H1 (cell line): ENCODE data around the gene CCNT1. TPM values are rescaled to one million over a fixed set of nuclear protein-coding genes. Genes with fewer than 3 reads are reported as not detected.

ENCODE experiments used
- CTCF ChIA-PET: fragments of 300-600 bp; sonication (Branson Sonifier 250); formaldehyde crosslinking; loops from one replicate; lab custom pipeline; 2021; ENCODE audit not compliant: partially characterized antibody; lab: Charles Lee
- POLR2A ChIA-PET: fragments of 300-600 bp; sonication (Branson Sonifier 250); formaldehyde crosslinking; loops from one replicate; lab custom pipeline; 2021; ENCODE audit warnings: inconsistent platforms; ENCODE audit not compliant: partially characterized antibody; lab: Charles Lee
- DNase-seq, 2 experiments: peaks; one replicate each; pipeline versions ENCODE4 v3.0.0 to v3.0.0-alpha.2; 2010 to 2022; ENCODE audit warnings: low spot score in 2 of 2, low read depth in 1 of 2, mixed read lengths in 1 of 2
- FAIRE-seq: peaks from 2 replicates; lab custom pipeline; 2011; peaks lifted over from hg19 to GRCh38; lab: Jason Lieb, UNC
- H2AFZ ChIP-seq: 2 replicates; pipeline ENCODE4 v1.8.1; 2012; ENCODE audit warnings: low read length, inconsistent platforms
- H2AK5ac ChIP-seq: 2 replicates; pipeline ENCODE4 v1.6.1; 2013; ENCODE audit warnings: low read depth, low read length
- H2BK120ac ChIP-seq: replicated peaks from 2 replicates; pipeline ENCODE3; 2013; ENCODE audit warnings: low read depth, low read length, inconsistent platforms
- H2BK12ac ChIP-seq: 2 replicates; pipeline ENCODE4 v1.6.1; 2013; ENCODE audit warnings: low read depth, low read length
- H2BK15ac ChIP-seq: 2 replicates; pipeline ENCODE4 v1.6.1; 2013; ENCODE audit warnings: low read length
- H2BK20ac ChIP-seq: 2 replicates; pipeline ENCODE4 v1.6.1; 2013; ENCODE audit warnings: low read length
- H2BK5ac ChIP-seq: 2 replicates; pipeline ENCODE4 v1.6.1; 2013; ENCODE audit warnings: low read depth, low read length
- H3K14ac ChIP-seq: 2 replicates; pipeline ENCODE4 v1.6.1; 2013; ENCODE audit warnings: inconsistent platforms; ENCODE audit not compliant: insufficient read length
- H3K18ac ChIP-seq: 2 replicates; pipeline ENCODE4 v1.6.1; 2013; ENCODE audit warnings: low read length; ENCODE audit errors: extremely low read depth
- H3K23ac ChIP-seq: 2 replicates; pipeline ENCODE4 v1.6.1; 2013; ENCODE audit warnings: inconsistent platforms; ENCODE audit not compliant: insufficient read length
- H3K23me2 ChIP-seq: 2 replicates; pipeline ENCODE4 v1.6.1; 2013; ENCODE audit warnings: low read depth, low read length
- H3K27ac ChIP-seq: 2 replicates; pipeline ENCODE4 v1.6.1; 2011; ENCODE audit warnings: low read depth, low read length, inconsistent platforms
- H3K27me3 ChIP-seq, 4 experiments: replicated peaks in 1 of 4; 1 replicate in 1 of 4; 2 replicates in 3 of 4; pipeline versions ENCODE4 v1.6.1 to v1.8.1; 2011 to 2013; ENCODE audit warnings: low read length in 3 of 4, mild to moderate bottlenecking in 3 of 4, inconsistent platforms in 2 of 4, mixed read lengths in 2 of 4, moderate library complexity in 1 of 4; ENCODE audit not compliant: control insufficient read depth in 3 of 4, insufficient read depth in 3 of 4; ENCODE audit errors: extremely low read depth in 1 of 4
- H3K36me3 ChIP-seq, 4 experiments: 2 replicates each; pipeline versions ENCODE4 v1.6.1 to v1.8.1; 2011 to 2013; ENCODE audit warnings: mild to moderate bottlenecking in 4 of 4, low read length in 3 of 4, moderate library complexity in 2 of 4, control low read depth in 1 of 4, inconsistent platforms in 1 of 4; ENCODE audit not compliant: insufficient read depth in 4 of 4, control insufficient read depth in 2 of 4
- H3K4ac ChIP-seq: replicated peaks from 2 replicates; pipeline ENCODE3; 2013; ENCODE audit warnings: low read length, low read depth, mixed read lengths, inconsistent platforms; ENCODE audit not compliant: insufficient read length
- H3K4me1 ChIP-seq, 4 experiments: replicated peaks in 1 of 4; 1 replicate in 1 of 4; 2 replicates in 3 of 4; pipeline versions ENCODE4 v1.6.1 to v1.8.1; 2011 to 2013; ENCODE audit warnings: low read length in 3 of 4, inconsistent platforms in 2 of 4, mixed read lengths in 1 of 4; ENCODE audit not compliant: insufficient read depth in 4 of 4, control insufficient read depth in 3 of 4
- H3K4me2 ChIP-seq, 2 experiments: 2 replicates each; pipeline versions ENCODE4 v1.6.1 to v1.8.1; 2011 to 2013; ENCODE audit warnings: low read depth in 2 of 2, low read length in 2 of 2, control low read depth in 1 of 2, inconsistent platforms in 1 of 2, mild to moderate bottlenecking in 1 of 2; ENCODE audit not compliant: insufficient read depth in 1 of 2
- H3K4me3 ChIP-seq, 4 experiments: fragments of 200-600, 300-600 bp in 1 of 4; sonication (generic), shearing (Covaris generic), sonication (Bioruptor Twin) in 1 of 4; 2 replicates each; pipeline versions ENCODE4 v1.5.1 to v1.8.1; 2011 to 2016; ENCODE audit warnings: low read length in 4 of 4, low read depth in 3 of 4, control low read depth in 2 of 4, inconsistent platforms in 2 of 4, mild to moderate bottlenecking in 2 of 4, mixed read lengths in 1 of 4, moderate library complexity in 1 of 4; ENCODE audit not compliant: insufficient read depth in 2 of 4; ENCODE audit errors: extremely low read depth in 1 of 4
- H3K56ac ChIP-seq: replicated peaks from 2 replicates; pipeline ENCODE3; 2013; ENCODE audit warnings: low read depth, mild to moderate bottlenecking, mixed read lengths, low read length, inconsistent platforms; ENCODE audit not compliant: insufficient read length
- H3K79me1 ChIP-seq: 2 replicates; pipeline ENCODE4 v1.6.1; 2013; ENCODE audit warnings: low read depth, low read length, control low read depth
- H3K79me2 ChIP-seq, 2 experiments: 2 replicates each; pipeline versions ENCODE4 v1.6.1 to v1.8.1; 2012 to 2013; ENCODE audit warnings: low read length in 2 of 2, mild to moderate bottlenecking in 2 of 2, inconsistent platforms in 1 of 2; ENCODE audit not compliant: insufficient read depth in 2 of 2, control insufficient read depth in 1 of 2
- H3K9ac ChIP-seq, 4 experiments: replicated peaks in 1 of 4; 1 replicate in 1 of 4; 2 replicates in 3 of 4; pipeline versions ENCODE4 v1.6.1 to v1.8.1; 2011 to 2013; ENCODE audit warnings: low read depth in 3 of 4, low read length in 3 of 4, control low read depth in 2 of 4, mild to moderate bottlenecking in 2 of 4, moderate library complexity in 2 of 4, inconsistent platforms in 1 of 4; ENCODE audit errors: extremely low read depth in 1 of 4
- H3K9me3 ChIP-seq, 2 experiments: 2 replicates each; pipeline versions ENCODE4 v1.6.1 to v1.8.1; 2012 to 2013; ENCODE audit warnings: mild to moderate bottlenecking in 2 of 2, moderate library complexity in 2 of 2, control low read depth in 1 of 2, inconsistent platforms in 1 of 2, low read depth in 1 of 2, low read length in 1 of 2, mixed read lengths in 1 of 2; ENCODE audit not compliant: insufficient read depth in 2 of 2
- H4K20me1 ChIP-seq, 2 experiments: replicated peaks in 1 of 2; 2 replicates each; pipeline versions ENCODE3 to v1.8.1; 2011 to 2013; ENCODE audit warnings: inconsistent platforms in 2 of 2, low read length in 2 of 2, mild to moderate bottlenecking in 1 of 2; ENCODE audit not compliant: insufficient read depth in 2 of 2, control insufficient read depth in 1 of 2
- H4K5ac ChIP-seq: 2 replicates; pipeline ENCODE4 v1.6.1; 2013; ENCODE audit warnings: low read length, low read depth, mixed read lengths, inconsistent platforms; ENCODE audit not compliant: insufficient read length
- H4K8ac ChIP-seq: 2 replicates; pipeline ENCODE4 v1.8.0; 2013; ENCODE audit warnings: mild to moderate bottlenecking, moderate library complexity, low read length, inconsistent platforms; ENCODE audit not compliant: insufficient read depth; ENCODE audit errors: extremely low read depth
- H4K91ac ChIP-seq: replicated peaks from 2 replicates; pipeline ENCODE3; 2013; ENCODE audit warnings: low read length, mixed read lengths, inconsistent platforms; ENCODE audit not compliant: insufficient read length
- ASH2L ChIP-seq: fragments of 200-600, 300-600 bp; sonication (generic); IDR thresholded peaks from one replicate; pipeline ENCODE4 v1.7.1; 2017; ENCODE audit warnings: low read length
- PHF8 ChIP-seq: fragments of 200-600 bp; sonication (generic); conservative IDR thresholded peaks from 2 replicates; pipeline ENCODE4 v1.7.1; 2012; ENCODE audit warnings: low read depth, mild to moderate bottlenecking, inconsistent platforms, low read length, moderate library complexity
- SIN3A ChIP-seq, 2 experiments: IDR thresholded peaks in 1 of 2; conservative IDR thresholded peaks in 1 of 2; 2 replicates each; pipeline ENCODE4 v1.6.1; 2011 to 2012; ENCODE audit warnings: low read length in 2 of 2, improper control_type of control experiment in 1 of 2, low read depth in 1 of 2, mild to moderate bottlenecking in 1 of 2
- WGBS, 2 experiments: shearing (Covaris generic) in 1 of 2; methylation state at CpG; one replicate each; pipeline versions ENCODE4 v1.1.6 to v1.1.7; 2013 to 2015; ENCODE audit warnings: low lambda C conversion rate in 2 of 2, mixed read lengths in 2 of 2, inconsistent platforms in 1 of 2, low coverage in 1 of 2, missing lambda C conversion rate in 1 of 2; ENCODE audit not compliant: insufficient replicate concordance in 2 of 2, insufficient coverage in 1 of 2, insufficient read length in 1 of 2; ENCODE audit errors: extremely low coverage in 1 of 2, missing lambda C conversion rate in 1 of 2; 5-methylcytosine and 5-hydroxymethylcytosine counted together
- polyA plus RNA-seq, 7 experiments: library from polyadenylated mRNA; depleted of rRNA in 3 of 7; stranded (reverse) in 5 of 7; unstranded in 2 of 7; fragments of >200 nt in 5 of 7; fragments of 200-250 nt in 2 of 7; gene quantifications; 1 replicate in 5 of 7; 2 replicates in 1 of 7; 4 replicates in 1 of 7; pipeline versions ENCODE4 v1.2.1 to v1.2.3, GENCODE V29; 2011 to 2013; ENCODE audit warnings: missing spikeins in 2 of 7, mixed read lengths in 2 of 7
- total RNA-seq: library from RNA; stranded (reverse); fragmentation: NEBNext Ultra II Directional; extraction: Animal tissue kit (Norgen Biotek cat#: 25700); gene quantifications from 2 replicates; pipeline ENCODE4 v1.2.1, GENCODE V29; 2021

The CCNT1 gene
- total and polyA plus RNA-seq, 2 of the 8 experiments (the other 6 are each of a cell fraction or from before 2014, with no cell fraction given), result 13.2 to 45.9 TPM

DNA sequence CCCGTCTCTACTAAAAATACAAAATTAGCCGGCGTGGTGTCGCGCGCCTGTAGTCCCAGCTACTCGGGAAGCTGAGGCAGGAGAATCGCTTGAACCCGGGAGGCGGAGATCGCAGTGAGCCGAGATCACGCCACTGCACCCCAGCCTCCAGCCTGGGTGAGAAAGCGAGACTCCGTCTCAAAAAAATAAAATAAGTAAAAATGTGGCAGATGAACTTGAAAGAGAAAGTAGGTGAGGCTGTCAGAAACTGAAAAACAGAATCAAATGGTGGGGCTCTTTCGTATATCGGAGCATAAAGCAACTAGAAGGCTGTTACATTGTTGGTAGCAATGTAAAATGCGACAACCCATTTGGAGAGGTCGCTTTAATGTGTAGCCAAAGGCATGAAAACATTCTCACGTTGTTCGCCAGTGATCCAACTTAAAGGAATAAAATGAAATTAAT is 767 bp upstream of the CCNT1 start:
- no peak for DNase-seq

More for the DNA sequence above, 767 bp upstream of the CCNT1 start:
- CTCF ChIA-PET, result interaction anchor here (0.7 to 1.0 kb wide), 2 partner anchors 9 to 276 kb away, joined by 3 to 4 read pairs; no protein-coding TSS in a partner anchor
- Histone ChIP-seq H3K9ac (peak overlapping the region in 3 of 4 experiments; percentile 85 to 99 (median 98); a peak in 6 of 7 replicates), H3K27me3 (no peaks in the 10 kb centered on the region), H4K20me1 (peaks cover 0 to 12% of the 10 kb centered on the region in 2 experiments), H4K8ac (no peak overlapping the region), H3K14ac (no peak overlapping the region), H3K4me1 (peaks cover 0 to 5% (median 0%) of the 10 kb centered on the region in 4 experiments; a peak in 3 of 7 replicates), H3K4me3 (peak overlapping the region; percentile 87 to 100 (median 97)), H2AK5ac (no peak overlapping the region), H3K56ac (no peak overlapping the region), H3K23me2 (peaks cover 5% of the 10 kb centered on the region; the same call in 1 of the 2 replicates), H3K23ac (no peak overlapping the region), H2BK20ac (no peak overlapping the region), H3K9me3 (peaks cover 9 to 15% of the 10 kb centered on the region in 2 experiments), H3K27ac (peak overlapping the region; percentile 60), H3K18ac (no peak overlapping the region), H2AFZ (peak overlapping the region; percentile 24; the same call in 1 of the 2 replicates), H3K4ac (no peak overlapping the region), H4K91ac (no peak overlapping the region), H3K36me3 (peaks cover under 1 to 21% (median 6%) of the 10 kb centered on the region in 4 experiments; a peak in 6 of 8 replicates), H4K5ac (no peak overlapping the region), H2BK12ac (no peak overlapping the region), H2BK120ac (no peak overlapping the region), H3K79me1 (no peaks in the 10 kb centered on the region; the same call in 1 of the 2 replicates), H2BK15ac (no peak overlapping the region), H3K4me2 (peak overlapping the region; percentile 81 to 85), H2BK5ac (peak overlapping the region; percentile 94), H3K79me2 (peaks cover 20 to 40% of the 10 kb centered on the region in 2 experiments)
- FAIRE-seq, result no peak
- POLR2A ChIA-PET, result interaction anchor here (1.0 kb wide), 1 partner anchor 9 kb away, joined by 5 read pairs; no protein-coding TSS in a partner anchor
- TF ChIP-seq ASH2L, result peak; percentile 19
- TF ChIP-seq SIN3A (conservative IDR thresholded peaks at IDR 0.05 in 1 of 2, IDR thresholded peaks at IDR 0.05 in 1 of 2; ENCODE audit: low read depth in 1 of 2, low read length in 2 of 2), result no peak
- TF ChIP-seq PHF8, result peak; percentile 47; the same call in 1 of the 2 replicates
- WGBS, 2 experiments, result 11% methylated on average over 21 of the region's 21 CpGs; no CpG with 5 or more reads in 1 of the 2 experiments
